HepG2 (cell line): ENCODE measurements around the gene GCNT2. TPM values are rescaled to one million over a fixed set of nuclear protein-coding genes. Genes with fewer than 3 reads are reported as not detected.

Experiments
- CHD2 ChIP-seq: IDR thresholded peaks from 2 replicates; pipeline ENCODE4 v1.6.1; 2011; ENCODE audit warnings: low read depth, low read length, improper control_type of control experiment
- GATAD2A ChIP-seq: IDR thresholded peaks from 2 replicates; pipeline ENCODE4 v1.6.1; 2016
- GFI1 ChIP-seq: sonication (generic); formaldehyde crosslinking; IDR thresholded peaks from 2 replicates; pipeline ENCODE4 v1.5.0; 2020; ENCODE audit warnings: missing genetic modification reagents, mild to moderate bottlenecking, borderline replicate concordance
- IRX3 ChIP-seq: sonication (generic); formaldehyde crosslinking; IDR thresholded peaks from 2 replicates; pipeline ENCODE4 v1.8.1; 2023; ENCODE audit warnings: mild to moderate bottlenecking, low read depth, missing genetic modification reagents, borderline replicate concordance
- KLF11 ChIP-seq: IDR thresholded peaks from 2 replicates; pipeline ENCODE4 v1.6.1; 2016; ENCODE audit warnings: missing compliant biosample characterization
- KLF6 ChIP-seq: IDR thresholded peaks from 2 replicates; pipeline ENCODE4 v1.8.0; 2016; ENCODE audit warnings: missing biosample characterization, missing genetic modification reagents
- MAFK ChIP-seq, 2 experiments: IDR thresholded peaks in 1 of 2; conservative IDR thresholded peaks in 1 of 2; 2 replicates each; pipeline ENCODE4 v1.6.1; 2011; ENCODE audit warnings: improper control_type of control experiment in 2 of 2, low read length in 2 of 2
- MED8 ChIP-seq: sonication (generic); formaldehyde crosslinking; IDR thresholded peaks from 2 replicates; pipeline ENCODE4 v1.8.1; 2023; ENCODE audit warnings: mild to moderate bottlenecking, missing genetic modification reagents; ENCODE audit not compliant: insufficient replicate concordance
- MIER3 ChIP-seq: IDR thresholded peaks from 2 replicates; pipeline ENCODE4 v1.6.1; 2016; ENCODE audit warnings: missing compliant biosample characterization, borderline replicate concordance
- MTERF4 ChIP-seq: sonication (generic); formaldehyde crosslinking; IDR thresholded peaks from 2 replicates; pipeline ENCODE4 v1.8.0; 2023; ENCODE audit warnings: mild to moderate bottlenecking, missing genetic modification reagents
- MTF2 ChIP-seq: sonication (generic); formaldehyde crosslinking; IDR thresholded peaks from 2 replicates; pipeline ENCODE4 v1.5.0; 2020; ENCODE audit warnings: missing genetic modification reagents, borderline replicate concordance
- NAIF1 ChIP-seq: sonication (generic); formaldehyde crosslinking; IDR thresholded peaks from 2 replicates; pipeline ENCODE4 v1.5.0; 2020; ENCODE audit warnings: mild to moderate bottlenecking, missing genetic modification reagents, borderline replicate concordance
- NFIB ChIP-seq: sonication (generic); formaldehyde crosslinking; IDR thresholded peaks from 2 replicates; pipeline ENCODE4 v1.9.0; 2021; ENCODE audit warnings: missing genetic modification reagents, mild to moderate bottlenecking, borderline replicate concordance
- NFKBIZ ChIP-seq: IDR thresholded peaks from 2 replicates; pipeline ENCODE4 v1.6.1; 2018; ENCODE audit warnings: missing genetic modification reagents, missing compliant biosample characterization
- REXO4 ChIP-seq: sonication (generic); formaldehyde crosslinking; IDR thresholded peaks from 2 replicates; pipeline ENCODE4 v1.8.0; 2022; ENCODE audit warnings: missing genetic modification reagents, mild to moderate bottlenecking, borderline replicate concordance
- SIX1 ChIP-seq: sonication (generic); formaldehyde crosslinking; IDR thresholded peaks from 2 replicates; pipeline ENCODE4 v1.4.0; 2020; ENCODE audit warnings: missing genetic modification reagents, borderline replicate concordance
- SNAPC5 ChIP-seq: sonication (generic); formaldehyde crosslinking; IDR thresholded peaks from 2 replicates; pipeline ENCODE4 v1.8.1; 2023; ENCODE audit warnings: mild to moderate bottlenecking, missing genetic modification reagents, borderline replicate concordance
- SRF ChIP-seq: IDR thresholded peaks from 2 replicates; pipeline ENCODE4 v1.6.1; 2011; ENCODE audit warnings: mild to moderate bottlenecking, low read depth, low read length, moderate library complexity
- TARDBP ChIP-seq: sonication (generic); formaldehyde crosslinking; IDR thresholded peaks from 2 replicates; pipeline ENCODE4 v1.8.0; 2022; ENCODE audit warnings: mild to moderate bottlenecking, missing genetic modification reagents
- TBX2 ChIP-seq: sonication (generic); formaldehyde crosslinking; IDR thresholded peaks from 2 replicates; pipeline ENCODE4 v1.5.0; 2020; ENCODE audit warnings: missing genetic modification reagents, mild to moderate bottlenecking, borderline replicate concordance
- TFAP4 ChIP-seq: sonication (generic); IDR thresholded peaks from 2 replicates; pipeline ENCODE4 v1.6.1; 2016; ENCODE audit warnings: low read depth, borderline replicate concordance
- THAP11 ChIP-seq: IDR thresholded peaks from 2 replicates; pipeline ENCODE4 v1.6.1; 2016; ENCODE audit warnings: missing biosample characterization, missing genetic modification reagents
- ZBTB42 ChIP-seq: sonication (generic); formaldehyde crosslinking; IDR thresholded peaks from 2 replicates; pipeline ENCODE4 v1.5.0; 2020; ENCODE audit warnings: mild to moderate bottlenecking, missing genetic modification reagents
- ZFP37 ChIP-seq: sonication (generic); formaldehyde crosslinking; IDR thresholded peaks from 2 replicates; pipeline ENCODE4 v1.4.0; 2020; ENCODE audit warnings: missing genetic modification reagents, borderline replicate concordance
- ZNF350 ChIP-seq: sonication (generic); formaldehyde crosslinking; IDR thresholded peaks from 2 replicates; pipeline ENCODE4 v1.4.0; 2020; ENCODE audit warnings: mild to moderate bottlenecking, low read depth, missing genetic modification reagents, borderline replicate concordance
- ZNF792 ChIP-seq: IDR thresholded peaks from 2 replicates; pipeline ENCODE4 v1.6.1; 2016
- polyA plus RNA-seq, 8 experiments: library from polyadenylated mRNA; depleted of rRNA in 3 of 8; stranded (reverse) in 7 of 8; unstranded in 1 of 8; fragments of >200 nt; fragmentation: Illumina TruSeq in 4 of 8; extraction: Trizol in 4 of 8; gene quantifications; 2 replicates each; pipeline versions ENCODE4 v1.2.1 to v1.2.3, GENCODE V29; 2011 to 2016; ENCODE audit warnings: low read depth in 4 of 8, missing spikeins in 1 of 8, mixed read lengths in 1 of 8; ENCODE audit not compliant: insufficient read depth in 1 of 8
- total RNA-seq, 5 experiments: library from RNA; depleted of rRNA; stranded (reverse); fragments of >200 nt; fragmentation: Illumina TruSeq; extraction: Trizol; gene quantifications; 2 replicates each; pipeline ENCODE4 v1.2.3, GENCODE V29; 2016; ENCODE audit warnings: low read depth in 1 of 5
- TF ChIP-seq, protein P1 (sequence below): sonication (generic); formaldehyde crosslinking; IDR thresholded peaks from 2 replicates; pipeline ENCODE4 v1.4.0; 2020; ENCODE audit warnings: low read depth, mild to moderate bottlenecking, missing genetic modification reagents
- TF ChIP-seq, protein P2 (sequence below): sonication (generic); formaldehyde crosslinking; IDR thresholded peaks from 2 replicates; pipeline ENCODE4 v1.8.0; 2022; ENCODE audit warnings: mild to moderate bottlenecking, missing genetic modification reagents, borderline replicate concordance

GCNT2 gene
- total and polyA plus RNA-seq, 2 of the 13 experiments (the other 11 are each of a cell fraction or from before 2014, with no cell fraction given) = 11.8 to 31.9 TPM

DNA sequence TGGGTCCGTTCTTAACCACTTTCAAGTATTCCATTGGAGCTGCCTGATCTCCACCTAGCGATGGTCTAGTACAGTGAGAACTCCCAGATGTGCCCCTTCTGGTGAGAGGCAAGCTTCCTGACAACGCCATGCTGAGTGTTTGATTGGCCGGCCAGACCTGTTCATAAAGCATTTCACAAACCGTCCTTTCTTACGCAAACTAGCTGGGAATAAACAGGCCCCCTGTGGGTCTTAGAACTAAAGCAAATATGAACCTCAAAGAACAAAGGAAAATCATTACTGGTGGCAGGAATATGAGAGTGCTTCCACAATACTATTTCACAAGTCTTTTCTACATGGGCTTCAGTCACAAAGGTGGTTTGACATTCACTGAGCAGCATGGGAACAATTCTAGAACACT is 15.6 kb upstream of the GCNT2 start (continued):
- TF ChIP-seq MTERF4 (CRISPR knock-in tag) = no peak
- 0 out of 2 replicates have a peak, but pooled peaks have one; percentile 67 for TF ChIP-seq KLF11
- peak; percentile 61; the same call in 1 of the 2 replicates for TF ChIP-seq ZNF350
- TF ChIP-seq TBX2 (CRISPR knock-in tag) = peak; percentile 87
- TF ChIP-seq CHD2 = 0 out of 2 replicates have a peak, but pooled peaks have one; percentile 38
- TF ChIP-seq MIER3 = peak; percentile 70; the same call in 1 of the 2 replicates
- TF ChIP-seq KLF6 (CRISPR knock-in tag) = peak; percentile 94
- peak; percentile 76; the same call in 1 of the 2 replicates for TF ChIP-seq GFI1 (CRISPR knock-in tag)
- no peak for TF ChIP-seq MTF2
- TF ChIP-seq, protein P1, sequence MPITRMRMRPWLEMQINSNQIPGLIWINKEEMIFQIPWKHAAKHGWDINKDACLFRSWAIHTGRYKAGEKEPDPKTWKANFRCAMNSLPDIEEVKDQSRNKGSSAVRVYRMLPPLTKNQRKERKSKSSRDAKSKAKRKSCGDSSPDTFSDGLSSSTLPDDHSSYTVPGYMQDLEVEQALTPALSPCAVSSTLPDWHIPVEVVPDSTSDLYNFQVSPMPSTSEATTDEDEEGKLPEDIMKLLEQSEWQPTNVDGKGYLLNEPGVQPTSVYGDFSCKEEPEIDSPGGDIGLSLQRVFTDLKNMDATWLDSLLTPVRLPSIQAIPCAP (CRISPR knock-in tag) = no peak
- no peak for TF ChIP-seq ZBTB42 (CRISPR knock-in tag)
- peak; percentile 83; the same call in 1 of the 2 replicates for TF ChIP-seq TARDBP (CRISPR knock-in tag)
- TF ChIP-seq NFIB = no peak
- TF ChIP-seq NFKBIZ (CRISPR knock-in tag) = peak; percentile 63; the same call in 1 of the 2 replicates
- TF ChIP-seq GATAD2A = peak; percentile 97
- TF ChIP-seq TFAP4 = peak; percentile 27; the same call in 1 of the 2 replicates
- TF ChIP-seq THAP11 (CRISPR knock-in tag) = peak; percentile 83
- no peak for TF ChIP-seq SRF
- TF ChIP-seq SNAPC5 (CRISPR knock-in tag) = peak; percentile 39; the same call in 1 of the 2 replicates
- TF ChIP-seq MED8 (CRISPR knock-in tag) = no peak
- TF ChIP-seq IRX3 (CRISPR knock-in tag) = no peak
- TF ChIP-seq ZFP37 (CRISPR knock-in tag) = no peak
- TF ChIP-seq ZNF792 = no peak; the same call in 1 of the 2 replicates
- TF ChIP-seq, protein P2, sequence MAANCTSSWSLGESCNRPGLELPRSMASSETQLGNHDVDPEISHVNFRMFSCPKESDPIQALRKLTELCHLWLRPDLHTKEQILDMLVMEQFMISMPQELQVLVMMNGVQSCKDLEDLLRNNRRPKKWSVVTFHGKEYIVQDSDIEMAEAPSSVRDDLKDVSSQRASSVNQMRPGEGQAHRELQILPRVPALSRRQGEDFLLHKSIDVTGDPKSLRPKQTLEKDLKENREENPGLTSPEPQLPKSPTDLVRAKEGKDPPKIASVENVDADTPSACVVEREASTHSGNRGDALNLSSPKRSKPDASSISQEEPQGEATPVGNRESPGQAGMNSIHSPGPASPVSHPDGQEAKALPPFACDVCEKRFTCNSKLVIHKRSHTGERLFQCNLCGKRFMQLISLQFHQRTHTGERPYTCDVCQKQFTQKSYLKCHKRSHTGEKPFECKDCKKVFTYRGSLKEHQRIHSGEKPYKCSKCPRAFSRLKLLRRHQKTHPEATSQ = peak; percentile 77; the same call in 1 of the 2 replicates
- TF ChIP-seq NAIF1 (CRISPR knock-in tag) = peak; percentile 44; the same call in 1 of the 2 replicates
- TF ChIP-seq SIX1 (CRISPR knock-in tag) = peak; percentile 75; the same call in 1 of the 2 replicates
- no peak for TF ChIP-seq MAFK (conservative IDR thresholded peaks at IDR 0.05 in 1 of 2, IDR thresholded peaks at IDR 0.05 in 1 of 2; ENCODE audit: low read length in 2 of 2)
- no peak for TF ChIP-seq REXO4 (CRISPR knock-in tag)
